Activated effector memory CD4-positive, alpha-beta T cell treated with Interleukin-2 at 50 U/mL for 16 hours (primary cell): ENCODE results near the gene IQCK.

Experiments used
- DNase-seq: peaks from one replicate; pipeline ENCODE4 v3.0.0-alpha.2; 2020

The IQCK gene

GRCh38 chr16:19808061-19808641 lies 90.1 kb downstream of the IQCK start:
- no peak for DNase-seq

- no peak for DNase-seq
These were observed 91.1 kb downstream of the IQCK start for GRCh38 chr16:19809121-19809635.

- DNase-seq, result no peak
These were observed 91.6 kb downstream of the IQCK start for GRCh38 chr16:19809693-19810092.

GRCh38 chr16:19810817-19811731 lies 93.0 kb downstream of the IQCK start:
- no peak for DNase-seq

GRCh38 chr16:19812986-19813385 lies 94.9 kb downstream of the IQCK start:
- no peak for DNase-seq

- no peak for DNase-seq
These were observed 97.3 kb downstream of the IQCK start for GRCh38 chr16:19815418-19815817.

- no peak for DNase-seq
These were observed 99.1 kb downstream of the IQCK start for GRCh38 chr16:19817122-19817521.

GRCh38 chr16:19817875-19818274 lies 99.8 kb downstream of the IQCK start:
- DNase-seq, result no peak

GRCh38 chr16:19822533-19822932 lies 104.5 kb downstream of the IQCK start:
- DNase-seq, result no peak

- no peak for DNase-seq
These were observed 105.3 kb downstream of the IQCK start for GRCh38 chr16:19823322-19823721.

- DNase-seq, result no peak
These were observed 106.1 kb downstream of the IQCK start for GRCh38 chr16:19824216-19824615.

GRCh38 chr16:19829844-19830692 lies 112.0 kb downstream of the IQCK start:
- no peak for DNase-seq

- DNase-seq, result no peak
These were observed 113.0 kb downstream of the IQCK start for GRCh38 chr16:19830902-19831560.

GRCh38 chr16:19831678-19832077 lies 113.6 kb downstream of the IQCK start:
- no peak for DNase-seq

GRCh38 chr16:19833176-19833575 lies 115.1 kb downstream of the IQCK start:
- no peak for DNase-seq

- no peak for DNase-seq
These were observed 115.5 kb downstream of the IQCK start for GRCh38 chr16:19833581-19833980.

GRCh38 chr16:19835196-19835595 lies 117.1 kb downstream of the IQCK start:
- no peak for DNase-seq

- no peak for DNase-seq
These were observed 117.9 kb downstream of the IQCK start for GRCh38 chr16:19835968-19836421.

GRCh38 chr16:19837331-19837980 lies 119.4 kb downstream of the IQCK start:
- no peak for DNase-seq

- no peak for DNase-seq
These were observed 120.1 kb downstream of the IQCK start for GRCh38 chr16:19837984-19838707.

GRCh38 chr16:19840524-19841110 lies 122.5 kb downstream of the IQCK start:
- no peak for DNase-seq
